Naive B cell (primary cell): ENCODE results near the gene ROBO1. TPM values are rescaled to one million over a fixed set of nuclear protein-coding genes. Genes with fewer than 3 reads are reported as not detected.
A peak's percentile ranks its signal among the peaks of the same experiment; 100 is the strongest.

ENCODE experiments used
- ATAC-seq, 2 donors: fragments of 150-1000 bp; cut with Tn5 transposase; 2 replicates each; pipeline ENCODE4 v1.10.0; 2021; ENCODE audit warnings: low read depth in 2 of 2, mild to moderate bottlenecking in 2 of 2, moderate library complexity in 2 of 2
- DNase-seq: peaks from one replicate; pipeline ENCODE4 v3.0.0; 2022
- H3K27ac Mint-ChIP-seq, 6 donors: one replicate each; pipeline ENCODE4 v1.8.0; 2020 to 2022; ENCODE audit warnings: mild to moderate bottlenecking in 6 of 6, mixed read lengths in 6 of 6, moderate library complexity in 5 of 6, inconsistent platforms in 2 of 6
- H3K27me3 Mint-ChIP-seq, 3 donors: one replicate each; pipeline ENCODE4 v1.8.0; 2021 to 2022; ENCODE audit warnings: mixed read lengths in 3 of 3, mild to moderate bottlenecking in 1 of 3
- H3K36me3 Mint-ChIP-seq, 2 donors: one replicate each; pipeline ENCODE4 v1.8.0; 2020 to 2022; ENCODE audit warnings: mixed read lengths in 2 of 2, inconsistent platforms in 1 of 2, mild to moderate bottlenecking in 1 of 2
- H3K4me1 Mint-ChIP-seq, 3 donors: one replicate each; pipeline ENCODE4 v1.8.0; 2020 to 2022; ENCODE audit warnings: mixed read lengths in 3 of 3, inconsistent platforms in 1 of 3, mild to moderate bottlenecking in 1 of 3, moderate library complexity in 1 of 3
- H3K4me3 Mint-ChIP-seq, 8 donors: one replicate each; pipeline ENCODE4 v1.8.0; 2020 to 2022; ENCODE audit warnings: mild to moderate bottlenecking in 8 of 8, mixed read lengths in 8 of 8, moderate library complexity in 8 of 8, inconsistent platforms in 2 of 8
- H3K9me3 Mint-ChIP-seq, 7 donors: one replicate each; pipeline ENCODE4 v1.8.0; 2020 to 2022; ENCODE audit warnings: mixed read lengths in 7 of 7, mild to moderate bottlenecking in 5 of 7, inconsistent platforms in 2 of 7, moderate library complexity in 1 of 7
- polyA plus RNA-seq, 6 donors: library from polyadenylated mRNA; unstranded; fragments of 300-500 nt; fragmentation: Illumina TruSeq; gene quantifications; one replicate each; pipeline ENCODE4 v1.2.3, GENCODE V29; 2021; ENCODE audit warnings: low read depth in 6 of 6

Gene ROBO1
- polyA plus RNA-seq, 6 donors from 2014 or later, result 0.39 to 0.44 TPM; not detected in 4

DNA sequence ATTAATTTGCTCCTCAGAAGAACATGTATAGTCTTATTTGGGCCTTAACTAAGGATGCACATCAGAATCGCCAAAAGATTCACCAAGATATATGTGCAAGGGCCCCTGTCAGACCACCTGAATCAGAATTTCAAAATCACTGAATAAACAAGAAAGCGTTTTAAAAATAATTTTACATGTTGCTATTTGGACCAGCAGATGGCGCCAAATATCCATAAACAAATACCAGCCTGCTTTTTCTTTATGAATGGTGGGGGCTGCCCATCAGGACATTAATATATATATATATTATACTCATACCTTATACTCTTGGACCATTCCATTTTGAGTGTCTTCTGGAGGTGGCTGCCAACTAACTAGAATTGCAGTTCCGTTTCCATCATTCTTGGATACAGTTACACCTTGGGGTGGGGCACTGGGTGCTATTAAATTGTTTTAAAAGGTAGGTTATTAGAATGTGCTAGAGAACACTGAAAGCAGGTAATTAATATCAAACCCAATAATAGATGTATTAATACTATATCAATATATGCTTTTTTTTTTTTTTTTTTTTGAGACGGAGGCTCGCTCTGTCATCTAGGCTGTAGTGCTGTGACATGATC lies 1108.3 kb downstream of the ROBO1 start:
- Mint-ChIP-seq H3K4me3 (no peak overlapping the region), H3K9me3 (no peaks in the 10 kb centered on the region), H3K36me3 (no peaks in the 10 kb centered on the region), H3K27me3 (no peaks in the 10 kb centered on the region), H3K4me1 (no peaks in the 10 kb centered on the region), H3K27ac (no peak overlapping the region)
- DNase-seq, result peak; percentile 2
- no peak for ATAC-seq

GRCh38 chr3:78647726-78648125 lies 1120.1 kb downstream of the ROBO1 start:
- no peaks in the 10 kb centered on the region for H3K4me1 Mint-ChIP-seq
- no peaks in the 10 kb centered on the region for H3K36me3 Mint-ChIP-seq
- no peak for ATAC-seq
- H3K27me3 Mint-ChIP-seq, result no peaks in the 10 kb centered on the region
- H3K4me3 Mint-ChIP-seq, result no peak overlapping the region
- H3K27ac Mint-ChIP-seq, result peak overlapping the region in 1 of 6 donors; percentile 43
- no peaks in the 10 kb centered on the region for H3K9me3 Mint-ChIP-seq
- DNase-seq, result no peak

DNA sequence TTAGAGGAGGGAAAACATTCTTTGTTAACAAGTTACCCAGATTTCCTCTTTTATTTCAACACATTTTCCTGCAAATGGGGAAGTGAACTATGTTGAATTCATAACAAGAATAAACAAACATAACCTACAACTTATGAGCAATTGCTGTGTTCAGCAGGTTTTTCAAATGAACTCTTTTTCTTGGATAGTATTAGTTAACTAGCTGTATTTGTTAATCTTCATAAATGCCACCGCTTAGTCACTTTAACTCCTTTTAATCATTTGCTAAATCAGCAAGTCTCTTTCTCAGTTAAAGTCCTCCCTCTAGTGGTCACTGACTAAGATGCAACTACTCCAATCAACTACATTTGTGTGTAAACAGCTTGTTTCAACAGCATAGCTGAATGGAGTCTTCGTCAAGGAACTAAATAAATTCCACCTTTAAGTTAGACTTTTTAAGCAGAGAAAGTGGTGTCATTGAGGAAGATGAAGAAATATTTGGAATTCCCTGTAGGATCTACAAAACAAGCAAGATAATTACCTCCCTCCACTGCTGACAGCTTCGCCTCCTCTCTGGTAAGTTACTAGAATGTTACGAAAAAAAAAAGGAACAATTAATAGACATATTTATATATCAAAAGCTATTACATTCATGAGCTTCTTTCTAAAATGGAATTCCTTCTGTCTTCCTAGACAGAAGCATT lies 1122.0 kb downstream of the ROBO1 start:
- Mint-ChIP-seq H3K27ac (peak overlapping the region in 1 of 6 donors; percentile 3), H3K36me3 (no peaks in the 10 kb centered on the region), H3K4me1 (no peaks in the 10 kb centered on the region), H3K9me3 (no peaks in the 10 kb centered on the region), H3K27me3 (no peaks in the 10 kb centered on the region), H3K4me3 (no peak overlapping the region)
- ATAC-seq, result peak in 1 of 2 donors; percentile 32
- no peak for DNase-seq

DNA sequence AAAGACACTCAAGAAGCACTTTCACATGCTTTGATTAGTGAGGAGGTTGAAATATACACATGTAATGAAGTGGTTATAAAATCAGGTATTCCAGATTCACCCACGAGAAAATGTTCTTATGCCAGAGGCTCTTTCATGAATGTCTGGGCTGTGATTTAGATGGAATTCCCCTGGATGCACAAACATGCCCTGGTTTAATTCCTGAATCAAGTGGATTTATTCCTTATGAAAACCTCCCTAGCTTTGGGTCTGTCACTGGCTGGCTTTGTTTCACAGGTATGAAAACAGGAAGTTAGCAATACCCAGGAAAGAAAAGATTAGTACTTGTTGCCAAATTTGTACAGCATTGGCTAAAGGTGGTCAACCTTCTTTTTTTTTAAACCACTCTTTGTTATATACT lies 1123.0 kb downstream of the ROBO1 start:
- no peak for ATAC-seq
- H3K36me3 Mint-ChIP-seq, result no peaks in the 10 kb centered on the region
- H3K4me1 Mint-ChIP-seq, result no peaks in the 10 kb centered on the region
- H3K27me3 Mint-ChIP-seq, result no peaks in the 10 kb centered on the region
- no peak overlapping the region for H3K27ac Mint-ChIP-seq
- no peak overlapping the region for H3K4me3 Mint-ChIP-seq
- DNase-seq, result no peak
- no peaks in the 10 kb centered on the region for H3K9me3 Mint-ChIP-seq

DNA sequence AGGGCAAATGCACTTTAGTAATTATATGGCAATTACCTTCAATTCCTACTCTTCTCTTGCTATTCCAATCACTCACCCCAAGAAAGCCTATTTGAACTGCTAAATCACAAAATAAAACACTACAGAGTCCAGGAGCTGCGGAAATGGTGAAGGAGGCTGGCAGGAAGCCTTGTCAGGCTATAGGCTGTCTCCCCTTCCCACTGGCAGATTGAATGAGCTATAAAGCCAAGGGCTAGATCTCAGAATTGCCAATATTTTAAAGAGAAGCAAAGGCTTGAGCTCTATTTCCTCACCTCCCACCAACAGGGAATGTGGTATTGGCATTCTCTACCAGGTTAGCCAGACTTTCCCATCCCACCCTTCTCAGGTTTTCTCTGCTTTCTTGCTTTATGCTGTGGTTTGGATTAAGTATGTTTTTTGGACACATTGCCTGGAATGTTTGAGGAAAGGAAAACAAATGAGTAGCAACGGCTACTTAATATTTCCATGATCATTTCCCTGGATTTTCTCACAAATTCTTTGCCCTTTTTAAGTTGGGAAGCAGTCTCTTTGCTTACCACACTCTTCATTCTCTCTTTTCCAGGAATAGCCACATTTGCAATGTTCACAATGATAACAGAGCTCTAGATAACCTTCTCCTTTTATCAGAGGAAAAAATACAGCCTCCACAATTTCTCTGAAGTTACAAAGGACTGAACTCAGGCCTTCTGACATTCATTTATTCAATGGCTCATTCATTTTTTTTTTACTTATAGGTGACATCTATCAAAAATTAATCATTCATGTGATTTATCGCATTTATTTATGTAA lies 1125.4 kb downstream of the ROBO1 start:
- Mint-ChIP-seq H3K27ac (no peak overlapping the region), H3K36me3 (no peaks in the 10 kb centered on the region), H3K4me1 (no peaks in the 10 kb centered on the region), H3K9me3 (peaks cover 0 to 2% (median 0%) of the 10 kb centered on the region in 7 donors), H3K27me3 (no peaks in the 10 kb centered on the region), H3K4me3 (no peak overlapping the region)
- no peak for ATAC-seq
- DNase-seq, result no peak

- Mint-ChIP-seq H3K4me3 (no peak overlapping the region), H3K27me3 (no peaks in the 10 kb centered on the region), H3K9me3 (peaks cover 0 to 2% (median 0%) of the 10 kb centered on the region in 7 donors), H3K4me1 (no peaks in the 10 kb centered on the region), H3K36me3 (no peaks in the 10 kb centered on the region), H3K27ac (no peak overlapping the region)
- ATAC-seq (no peak), DNase-seq (no peak)
Observed at GRCh38 chr3:78641703-78642102, 1126.1 kb downstream of the ROBO1 start.

DNA sequence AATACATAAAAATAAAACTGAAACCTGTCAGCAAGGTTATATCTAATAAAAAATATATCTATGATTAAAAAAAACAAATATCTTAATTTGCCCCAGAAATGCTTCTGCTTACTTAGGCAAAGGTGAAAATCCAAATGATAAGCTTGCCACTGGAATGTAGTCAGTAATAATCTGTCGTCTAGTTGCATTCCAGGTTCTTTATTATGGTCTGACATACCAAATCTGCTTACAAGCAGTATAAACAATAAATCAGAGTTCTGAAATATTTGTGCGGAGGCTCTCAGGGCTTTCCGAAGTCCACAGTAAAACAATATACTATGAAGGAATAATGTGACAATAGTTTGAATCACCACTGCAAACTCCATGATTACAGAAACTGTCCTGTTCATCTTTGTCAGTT lies 1133.5 kb downstream of the ROBO1 start:
- DNase-seq (no peak), ATAC-seq (no peak)
- peaks cover 0 to 3% (median 0%) of the 10 kb centered on the region in 7 donors for H3K9me3 Mint-ChIP-seq

DNA sequence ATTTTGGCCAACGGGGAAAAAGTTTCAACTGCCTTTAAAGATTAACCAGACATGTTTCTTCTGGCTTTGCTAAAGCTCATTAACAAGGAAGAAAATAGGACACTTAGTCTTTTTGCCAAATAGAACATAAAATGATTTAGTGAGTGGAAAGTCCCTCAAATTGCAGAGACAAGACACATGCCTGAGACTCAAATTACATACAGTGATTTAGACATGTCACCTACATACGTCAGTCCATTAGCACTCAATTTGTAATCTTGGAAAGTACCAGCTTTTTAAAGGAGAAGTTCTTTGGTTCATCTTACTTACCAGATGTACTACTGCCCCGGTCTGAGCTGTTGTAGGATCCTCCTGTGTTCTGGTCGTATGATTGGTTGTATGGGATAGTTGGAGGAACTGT lies 1134.2 kb downstream of the ROBO1 start:
- ATAC-seq, result no peak
- DNase-seq, result no peak
- Mint-ChIP-seq H3K4me3 (no peak overlapping the region), H3K4me1 (no peaks in the 10 kb centered on the region), H3K27ac (no peak overlapping the region), H3K36me3 (no peaks in the 10 kb centered on the region), H3K9me3 (peaks cover 0 to 3% (median 0%) of the 10 kb centered on the region in 7 donors), H3K27me3 (no peaks in the 10 kb centered on the region)

More for the DNA sequence above, 1133.5 kb downstream of the ROBO1 start:
- no peaks in the 10 kb centered on the region for H3K27me3 Mint-ChIP-seq
- H3K36me3 Mint-ChIP-seq, result no peaks in the 10 kb centered on the region
- H3K4me3 Mint-ChIP-seq, result no peak overlapping the region
- no peaks in the 10 kb centered on the region for H3K4me1 Mint-ChIP-seq
- no peak overlapping the region for H3K27ac Mint-ChIP-seq

DNA sequence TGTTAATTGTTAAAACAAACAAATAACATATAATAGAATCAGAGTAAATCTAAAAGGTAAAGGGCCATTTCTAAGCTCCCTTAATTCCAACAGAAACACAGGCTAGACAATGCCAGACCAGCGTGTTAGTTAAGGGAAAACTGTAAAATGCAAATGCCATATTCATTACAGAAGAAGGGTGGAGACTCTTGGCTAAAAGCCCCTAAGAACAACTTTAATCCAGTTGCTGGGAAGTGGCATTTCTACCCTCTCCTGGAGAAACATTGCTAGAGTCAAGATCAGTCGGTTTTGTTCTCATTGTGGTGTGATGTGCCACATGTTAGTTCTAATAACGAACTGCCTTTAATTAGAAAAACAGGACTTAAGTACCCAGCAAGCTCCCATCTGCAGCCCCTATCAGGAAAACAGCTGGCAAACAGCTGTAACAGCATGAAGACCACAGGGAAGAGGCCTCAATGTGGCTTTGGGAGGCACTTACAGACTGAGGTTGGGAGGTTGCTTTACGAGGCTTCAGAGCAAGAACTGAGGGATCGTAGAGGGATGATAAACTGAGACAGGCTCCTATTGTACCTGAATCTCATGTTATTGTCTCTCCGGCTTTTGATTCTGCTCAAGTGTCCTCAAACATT lies 1134.8 kb downstream of the ROBO1 start:
- ATAC-seq (no peak), DNase-seq (no peak)
- Mint-ChIP-seq H3K27ac (no peak overlapping the region), H3K4me3 (no peak overlapping the region), H3K9me3 (peaks cover 0 to 3% (median 0%) of the 10 kb centered on the region in 7 donors), H3K27me3 (no peaks in the 10 kb centered on the region), H3K4me1 (no peaks in the 10 kb centered on the region), H3K36me3 (no peaks in the 10 kb centered on the region)

- DNase-seq (no peak), ATAC-seq (no peak)
- no peaks in the 10 kb centered on the region for H3K4me1 Mint-ChIP-seq
- no peaks in the 10 kb centered on the region for H3K36me3 Mint-ChIP-seq
- H3K4me3 Mint-ChIP-seq, result no peak overlapping the region
- H3K9me3 Mint-ChIP-seq, result peaks cover 0 to 3% (median 0%) of the 10 kb centered on the region in 7 donors
- no peaks in the 10 kb centered on the region for H3K27me3 Mint-ChIP-seq
- no peak overlapping the region for H3K27ac Mint-ChIP-seq
Observed at GRCh38 chr3:78629544-78629943, 1138.3 kb downstream of the ROBO1 start.

DNA sequence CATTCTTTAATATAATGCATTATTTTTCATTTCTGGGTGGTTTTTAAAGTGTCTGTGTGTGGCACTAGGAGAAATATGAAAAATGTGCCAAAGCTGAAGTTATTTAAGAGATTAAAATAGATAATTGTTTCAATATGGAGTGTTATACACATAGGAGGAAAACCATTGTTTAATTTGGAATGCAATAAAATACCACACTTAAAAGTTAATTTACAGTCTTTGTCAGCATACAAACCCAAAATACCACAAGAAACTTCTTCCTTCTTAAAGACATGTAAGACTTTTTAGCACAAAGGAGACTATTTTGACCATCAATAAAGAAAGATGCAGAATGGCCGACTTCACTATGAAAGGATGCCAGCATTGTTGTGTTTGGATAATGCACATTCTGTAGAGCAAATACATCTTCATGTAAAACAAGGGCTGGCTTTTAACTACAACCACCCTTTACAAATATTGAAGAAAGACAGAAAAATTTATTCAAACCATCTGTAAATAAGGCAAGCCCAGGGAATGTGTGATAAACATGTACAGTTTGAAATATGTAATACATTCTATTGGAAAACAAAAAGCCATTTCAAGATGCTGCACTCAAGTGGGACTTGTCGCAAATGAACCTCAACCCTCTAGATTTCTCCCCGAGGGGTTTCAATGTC lies 1146.6 kb downstream of the ROBO1 start:
- no peaks in the 10 kb centered on the region for H3K4me1 Mint-ChIP-seq
- H3K4me3 Mint-ChIP-seq, result no peak overlapping the region
- no peaks in the 10 kb centered on the region for H3K36me3 Mint-ChIP-seq
- no peaks in the 10 kb centered on the region for H3K27me3 Mint-ChIP-seq
- DNase-seq (no peak), ATAC-seq (no peak)
- no peak overlapping the region for H3K27ac Mint-ChIP-seq
- H3K9me3 Mint-ChIP-seq, result peaks cover 0 to 2% (median 0%) of the 10 kb centered on the region in 7 donors

GRCh38 chr3:78614486-78614885 lies 1153.3 kb downstream of the ROBO1 start:
- H3K4me1 Mint-ChIP-seq, result no peaks in the 10 kb centered on the region
- DNase-seq, result no peak

DNA sequence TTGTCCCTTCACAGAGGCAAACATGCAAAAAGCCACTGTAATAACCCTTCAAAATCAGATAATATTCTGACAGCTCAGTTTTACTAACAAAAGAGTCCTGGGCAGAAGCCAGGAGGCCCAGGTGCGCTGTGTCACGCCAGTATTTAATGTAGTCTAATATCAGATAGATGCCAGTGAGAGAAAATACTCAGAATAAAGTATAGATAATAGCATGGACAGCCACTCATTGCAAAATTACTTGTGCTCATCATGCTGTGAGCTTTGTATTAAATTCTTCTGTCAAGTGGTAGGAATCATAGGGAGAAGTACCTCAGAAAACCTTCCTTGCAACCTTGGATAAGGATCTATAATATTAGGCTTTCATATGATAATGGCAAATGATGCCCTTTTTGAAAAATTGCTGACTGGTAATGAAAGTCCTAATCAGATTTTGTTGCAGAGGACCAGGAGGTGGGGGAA lies 1154.3 kb downstream of the ROBO1 start:
- H3K4me1 Mint-ChIP-seq, result no peaks in the 10 kb centered on the region

More at GRCh38 chr3:78614486-78614885, 1153.3 kb downstream of the ROBO1 start:
- no peak for ATAC-seq
- H3K27me3 Mint-ChIP-seq, result no peaks in the 10 kb centered on the region
- no peak overlapping the region for H3K4me3 Mint-ChIP-seq
- no peaks in the 10 kb centered on the region for H3K36me3 Mint-ChIP-seq
- no peak overlapping the region for H3K27ac Mint-ChIP-seq
- peaks cover 0 to 5% (median 0%) of the 10 kb centered on the region in 7 donors for H3K9me3 Mint-ChIP-seq

More for the DNA sequence above, 1154.3 kb downstream of the ROBO1 start:
- no peak overlapping the region for H3K4me3 Mint-ChIP-seq
- no peaks in the 10 kb centered on the region for H3K27me3 Mint-ChIP-seq
- ATAC-seq (no peak), DNase-seq (no peak)
- H3K36me3 Mint-ChIP-seq, result no peaks in the 10 kb centered on the region
- H3K27ac Mint-ChIP-seq, result peak overlapping the region in 1 of 6 donors; percentile 52
- peaks cover 0 to 4% (median 0%) of the 10 kb centered on the region in 7 donors for H3K9me3 Mint-ChIP-seq
